Airway epithelial cell (primary cell): ENCODE results near the gene GPATCH1. TPM values are rescaled to one million over a fixed set of nuclear protein-coding genes. Genes with fewer than 3 reads are reported as not detected.

Source experiments
- total RNA-seq: library from RNA; depleted of rRNA; stranded (reverse); fragments of >200 nt; gene quantifications from 2 replicates; pipeline ENCODE4 v1.2.3, GENCODE V29; 2015

GPATCH1 gene
- total RNA-seq: 4.1 and 6.6 TPM in 2 replicates

GRCh38 chr19:33080761-33081681, at the start of gene GPATCH1:
Gene GPATCH1, plus strand, starts transcription at chr19:33081181. Its CDS starts 13 bp downstream, at chr19:33081194.

GRCh38 chr19:33064792-33065550, 16.0 kb upstream of the GPATCH1 start, which contains the start of gene RHPN2:
Gene RHPN2, minus strand, starts transcription at chr19:33064888. Its CDS starts 36 bp downstream, at chr19:33064852.

GRCh38 chr19:33132021-33132420, 51.0 kb downstream of the GPATCH1 start, which contains the start of gene WDR88:
Gene WDR88, plus strand, starts transcription at chr19:33132114. Its CDS starts 56 bp downstream, at chr19:33132170.

Other genes starting within 250 kb of the GPATCH1 start
- not detected in 2 replicates for gene SLC7A9, start 211.4 kb upstream of the GPATCH1 start, total RNA-seq
- 13.5 and 21.1 TPM in 2 replicates for gene CEP89, start 109.2 kb upstream of the GPATCH1 start, total RNA-seq
- 3.5 and 4.2 TPM in 2 replicates for gene FAAP24, start 108.9 kb upstream of the GPATCH1 start, total RNA-seq
- 13.1 and 13.5 TPM in 2 replicates for gene RHPN2, start 16.3 kb upstream of the GPATCH1 start, total RNA-seq
- not detected in 2 replicates for gene WDR88, start 50.9 kb downstream of the GPATCH1 start, total RNA-seq
- 17.4 and 23.1 TPM in 2 replicates for gene LRP3, start 113.1 kb downstream of the GPATCH1 start, total RNA-seq
- gene SLC7A10, start 144.7 kb downstream of the GPATCH1 start, total RNA-seq: not detected in 2 replicates
- gene CEBPA, start 221.4 kb downstream of the GPATCH1 start, total RNA-seq: 23.4 and 27.0 TPM in 2 replicates